SKM-1 treated with dmso at 0.1 percent for 144 hours (cell line): ENCODE results near the gene UBXN6.

Experiments
- DNase-seq: peaks from one replicate; lab custom pipeline; 2025; ENCODE audit not compliant: unreplicated experiment; lab: John Stamatoyannopoulos, UW

UBXN6 gene

GRCh38 chr19:4493929-4494690 is 36.5 kb upstream of the UBXN6 start:
- no peak for DNase-seq

- DNase-seq = no peak
These were observed 35.7 kb upstream of the UBXN6 start for GRCh38 chr19:4493104-4493928.

- no peak for DNase-seq
These were observed 34.9 kb upstream of the UBXN6 start for GRCh38 chr19:4492337-4493103.

- DNase-seq = no peak
These were observed 33.9 kb upstream of the UBXN6 start for GRCh38 chr19:4491446-4491845.

GRCh38 chr19:4488496-4488895 is 30.9 kb upstream of the UBXN6 start:
- DNase-seq = no peak

DNA sequence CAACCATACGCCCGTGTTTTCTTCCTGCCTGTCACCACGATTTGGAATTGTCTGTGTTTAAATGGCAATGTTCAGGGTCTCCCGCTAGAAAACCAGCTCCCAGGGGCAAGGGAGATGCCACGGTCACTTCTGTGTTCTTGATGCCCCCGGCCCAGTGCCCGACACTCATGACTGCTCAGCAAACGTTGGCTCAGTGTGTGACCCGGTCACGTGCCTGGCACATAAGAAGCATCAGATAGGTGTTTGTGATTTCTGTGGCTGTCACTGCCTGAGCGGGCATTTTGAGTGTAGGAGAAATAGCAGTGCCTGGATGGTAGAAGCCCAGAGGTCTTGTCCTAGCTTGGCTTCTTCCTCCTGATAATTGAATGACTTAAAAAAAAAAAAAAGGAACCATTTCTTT is 30.0 kb upstream of the UBXN6 start:
- no peak for DNase-seq

- DNase-seq = no peak
These were observed 25.8 kb upstream of the UBXN6 start for GRCh38 chr19:4483385-4483784.

- DNase-seq = no peak
These were observed 25.2 kb upstream of the UBXN6 start for GRCh38 chr19:4482721-4483364.

GRCh38 chr19:4477034-4477801 is 19.6 kb upstream of the UBXN6 start:
- no peak for DNase-seq

GRCh38 chr19:4474514-4475022 is 17.0 kb upstream of the UBXN6 start:
- no peak for DNase-seq

GRCh38 chr19:4473763-4474513 is 16.3 kb upstream of the UBXN6 start:
- no peak for DNase-seq

DNA sequence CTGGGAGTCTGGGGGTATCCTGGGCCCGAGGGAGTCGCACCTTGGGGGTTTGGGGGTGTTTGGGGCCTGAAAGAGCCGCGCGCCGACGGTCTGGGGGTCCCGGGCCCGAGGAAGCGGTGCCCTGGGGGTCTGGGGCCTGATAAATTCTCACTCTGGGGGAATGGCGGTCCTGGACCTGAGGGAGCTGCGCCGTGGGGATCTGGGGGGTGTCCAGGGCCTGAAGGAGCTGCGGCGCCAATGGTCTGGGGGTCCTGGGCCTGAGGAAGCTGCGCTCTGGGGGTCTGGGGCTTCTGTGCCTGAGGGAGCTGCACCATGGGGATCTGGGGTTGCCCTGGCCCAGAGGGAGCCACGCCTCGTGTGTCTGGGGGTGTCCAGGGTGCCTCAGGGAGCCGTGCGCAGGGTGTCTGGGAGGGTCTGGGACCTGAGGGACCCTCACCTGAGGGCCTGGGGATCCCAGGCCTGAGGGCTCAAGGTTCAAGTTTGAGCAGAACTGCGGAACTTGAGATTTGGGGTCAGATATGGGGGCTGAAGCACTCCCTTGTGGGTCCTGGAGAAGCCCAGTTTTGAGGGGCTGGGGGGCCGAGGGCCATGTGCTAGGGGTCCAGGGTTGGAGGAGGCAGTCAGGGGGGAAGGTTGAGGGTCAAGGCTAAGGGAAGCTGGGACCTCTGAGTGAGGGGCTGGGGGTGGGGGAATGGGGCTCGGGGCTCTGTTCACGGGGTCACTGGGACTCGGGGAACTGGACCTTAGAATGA is 15.6 kb upstream of the UBXN6 start:
- DNase-seq = no peak

DNA sequence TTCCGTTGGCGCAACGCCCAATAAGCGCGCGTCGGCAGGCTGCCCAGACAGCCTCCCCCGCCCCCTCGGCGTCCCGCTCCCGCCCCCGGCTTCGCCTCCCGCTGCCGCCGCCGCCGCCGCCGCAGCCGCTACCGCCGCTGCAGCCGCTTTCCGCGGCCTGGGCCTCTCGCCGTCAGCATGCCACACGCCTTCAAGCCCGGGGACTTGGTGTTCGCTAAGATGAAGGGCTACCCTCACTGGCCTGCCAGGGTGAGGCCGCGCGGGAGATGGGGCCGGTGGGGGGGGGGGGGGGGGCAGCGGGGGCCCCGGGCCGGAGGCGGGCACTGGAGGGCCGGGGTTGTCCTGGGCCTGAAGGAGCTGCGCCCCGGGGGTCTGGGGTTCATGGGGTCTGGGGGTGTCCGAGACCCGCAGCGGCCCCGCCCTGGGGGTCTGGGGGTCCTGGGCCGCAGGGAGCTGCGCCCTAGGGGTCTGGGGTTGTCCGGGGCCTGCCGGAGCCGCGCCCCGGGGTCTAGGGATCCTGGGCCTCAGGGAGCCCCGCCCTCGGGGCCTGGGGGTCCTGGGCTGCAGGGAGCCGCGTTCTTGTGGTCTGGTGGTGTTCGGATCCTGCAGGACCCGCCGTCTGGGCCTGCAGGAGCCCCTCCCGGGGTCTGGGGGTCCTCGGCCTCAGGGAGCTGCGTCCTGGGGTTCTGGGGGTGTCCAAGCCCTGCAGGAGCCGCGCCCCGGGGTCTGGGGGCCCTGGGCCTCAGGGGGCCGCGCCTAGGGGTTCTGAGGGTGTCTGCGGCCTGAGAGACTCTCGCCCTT is 14.8 kb upstream of the UBXN6 start, which contains the start of gene HDGFL2:
Gene HDGFL2 (plus strand): TSS at position 124 of the 801 bp plus-strand sequence. CDS start 54 bp downstream, at position 178.
- no peak for DNase-seq

- DNase-seq = peak; percentile 100
These were observed 14.0 kb upstream of the UBXN6 start for GRCh38 chr19:4471403-4472173.

DNA sequence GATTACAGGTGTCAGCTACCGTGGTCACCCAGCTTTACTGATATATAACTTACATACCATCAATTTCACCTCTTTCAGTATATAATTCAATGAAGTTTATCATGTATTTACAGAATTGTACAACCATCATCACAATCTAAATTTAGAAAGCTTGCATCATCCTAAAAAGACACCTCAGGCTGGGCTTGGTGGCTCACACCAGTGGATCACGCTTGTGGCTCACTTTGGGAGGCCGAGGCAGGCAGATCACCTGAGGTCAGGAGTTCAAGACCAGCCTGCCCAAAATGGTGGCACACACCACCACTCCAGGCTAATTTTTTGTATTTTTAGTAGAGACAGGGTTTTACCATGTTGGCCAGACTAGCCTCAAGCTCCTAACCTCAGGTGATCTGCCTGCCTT is 10.2 kb upstream of the UBXN6 start:
- no peak for DNase-seq

DNA sequence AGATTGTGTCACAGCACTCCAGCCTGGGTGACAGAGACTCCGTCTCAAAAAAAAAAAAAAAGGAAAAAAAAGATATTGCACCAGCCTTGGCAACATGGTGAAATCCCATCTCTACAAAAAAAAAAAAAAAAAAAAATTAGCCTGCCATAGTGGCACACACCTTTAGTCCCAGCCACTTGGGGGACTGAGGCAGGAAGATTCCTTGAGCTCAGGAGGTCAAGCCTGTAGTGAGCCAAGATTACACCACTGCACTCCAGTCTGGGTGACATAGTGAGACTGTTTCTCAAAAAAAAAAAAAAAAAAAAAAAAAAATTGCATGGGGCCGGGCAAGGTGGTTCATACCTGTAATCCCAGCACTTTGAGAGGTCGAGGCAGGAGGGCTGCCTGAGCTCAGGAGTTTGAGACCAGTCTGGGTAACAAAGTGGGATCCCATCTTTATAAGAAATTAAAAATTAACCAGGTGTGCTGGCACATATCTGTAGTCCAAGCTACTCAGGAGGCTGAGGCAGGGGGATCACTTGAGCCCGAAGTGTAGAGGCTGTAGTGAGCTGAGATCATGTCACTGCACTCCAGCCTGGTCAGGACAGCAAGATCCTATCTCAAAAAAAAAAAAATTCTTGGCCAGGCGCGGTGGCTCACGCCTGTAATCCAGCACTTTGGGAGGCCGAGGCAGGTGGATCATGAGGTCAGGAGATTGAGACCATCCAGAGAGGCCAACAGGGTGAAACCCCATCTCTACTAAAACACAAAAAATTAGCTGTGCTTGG is 7.4 kb upstream of the UBXN6 start:
- DNase-seq = no peak
